ENCODE results near the gene ABCC4.
"Not testable (repeated sequence)": the region's sequence is repeated elsewhere in the genome, so short reads cannot be mapped to it uniquely, and the experiment has no call there.

Gene ABCC4

GRCh38 chr13:95298971-95299621 is 2.2 kb downstream of the ABCC4 start:
- no peak for FAIRE-seq

- FAIRE-seq, result no peak
Measured at GRCh38 chr13:95298169-95298965, 2.9 kb downstream of the ABCC4 start.

GRCh38 chr13:95296326-95296925 is 4.8 kb downstream of the ABCC4 start:
- no peak for FAIRE-seq

- no peak for FAIRE-seq
Measured at GRCh38 chr13:95295026-95295425, 6.2 kb downstream of the ABCC4 start.

GRCh38 chr13:95292622-95293021 is 8.6 kb downstream of the ABCC4 start:
- no peak for FAIRE-seq

GRCh38 chr13:95289901-95290300 is 11.3 kb downstream of the ABCC4 start:
- FAIRE-seq, result not testable (repeated sequence)

- no peak for FAIRE-seq
Measured at GRCh38 chr13:95289020-95289444, 12.2 kb downstream of the ABCC4 start.

- FAIRE-seq, result no peak
Measured at GRCh38 chr13:95284436-95284835, 16.8 kb downstream of the ABCC4 start.

- FAIRE-seq, result no peak
Measured at GRCh38 chr13:95279016-95279415, 22.2 kb downstream of the ABCC4 start.

GRCh38 chr13:95276037-95276505 is 25.2 kb downstream of the ABCC4 start:
- no peak for FAIRE-seq

GRCh38 chr13:95275322-95276036 is 25.8 kb downstream of the ABCC4 start:
- FAIRE-seq, result no peak

GRCh38 chr13:95273592-95274132 is 27.6 kb downstream of the ABCC4 start:
- FAIRE-seq, result not testable (repeated sequence)

GRCh38 chr13:95272076-95272475 is 29.2 kb downstream of the ABCC4 start:
- not testable (repeated sequence) for FAIRE-seq

- FAIRE-seq, result no peak
Measured at GRCh38 chr13:95269756-95270155, 31.5 kb downstream of the ABCC4 start.

GRCh38 chr13:95268343-95269065 is 32.7 kb downstream of the ABCC4 start:
- FAIRE-seq, result not testable (repeated sequence)

GRCh38 chr13:95267662-95268342 is 33.4 kb downstream of the ABCC4 start:
- FAIRE-seq, result no peak

- no peak for FAIRE-seq
Measured at GRCh38 chr13:95264225-95264624, 37.0 kb downstream of the ABCC4 start.

- FAIRE-seq, result no peak
Measured at GRCh38 chr13:95262837-95263384, 38.3 kb downstream of the ABCC4 start.

- no peak for FAIRE-seq
Measured at GRCh38 chr13:95261956-95262355, 39.3 kb downstream of the ABCC4 start.

GRCh38 chr13:95260031-95260525 is 41.2 kb downstream of the ABCC4 start:
- FAIRE-seq, result no peak

GRCh38 chr13:95258619-95259194 is 42.5 kb downstream of the ABCC4 start:
- no peak for FAIRE-seq

Measured in G401.6 (cell line).